Osteoblast (primary cell): ENCODE data around the gene ZBTB44. TPM values are rescaled to one million over a fixed set of nuclear protein-coding genes. Genes with fewer than 3 reads are reported as not detected.

Source experiments
- DNase-seq: peaks from one replicate; pipeline ENCODE4 v3.0.0; 2011; ENCODE audit warnings: low spot score, mixed read lengths; ENCODE audit not compliant: insufficient read length; ENCODE audit errors: missing footprints
- H2AFZ ChIP-seq: 2 replicates; pipeline ENCODE4 v1.6.0; 2011; ENCODE audit warnings: mild to moderate bottlenecking, low read length
- H3K27ac ChIP-seq: 2 replicates; pipeline ENCODE4 v1.5.1; 2011; ENCODE audit warnings: mild to moderate bottlenecking, low read depth, low read length, moderate library complexity
- H3K27me3 ChIP-seq: 2 replicates; pipeline ENCODE4 v1.6.0; 2012; ENCODE audit warnings: mild to moderate bottlenecking, control low read depth, inconsistent platforms, low read length, moderate library complexity; ENCODE audit not compliant: insufficient read depth
- H3K36me3 ChIP-seq: 2 replicates; pipeline ENCODE4 v1.5.1; 2011; ENCODE audit warnings: mild to moderate bottlenecking, low read length, control low read depth, moderate library complexity; ENCODE audit not compliant: insufficient read depth
- H3K4me1 ChIP-seq: 2 replicates; pipeline ENCODE4 v1.5.1; 2011; ENCODE audit warnings: mild to moderate bottlenecking, low read length, control low read depth, moderate library complexity; ENCODE audit not compliant: insufficient read depth
- H3K4me2 ChIP-seq: 2 replicates; pipeline ENCODE4 v1.6.0; 2011; ENCODE audit warnings: mild to moderate bottlenecking, low read length; ENCODE audit not compliant: insufficient read depth
- H3K4me3 ChIP-seq: fragments of 200-600 bp; sonication (generic); 3 replicates; pipeline ENCODE4 v1.5.1; 2012; ENCODE audit warnings: mild to moderate bottlenecking, low read length, inconsistent platforms; ENCODE audit not compliant: insufficient read depth
- H3K79me2 ChIP-seq: 2 replicates; pipeline ENCODE4 v1.6.0; 2012; ENCODE audit warnings: mild to moderate bottlenecking, low read length, control low read depth, inconsistent platforms; ENCODE audit not compliant: insufficient read depth
- H3K9me3 ChIP-seq: 2 replicates; pipeline ENCODE4 v1.5.1; 2011; ENCODE audit warnings: low read depth, low read length, control low read depth
- H4K20me1 ChIP-seq: 2 replicates; pipeline ENCODE4 v1.6.0; 2012; ENCODE audit warnings: mild to moderate bottlenecking, low read length, control low read depth; ENCODE audit not compliant: insufficient read depth
- total RNA-seq: library from RNA; depleted of rRNA; stranded (reverse); fragments of >200 nt; gene quantifications from 2 replicates; pipeline ENCODE4 v1.2.3, GENCODE V29; 2012
- TF ChIP-seq, protein P1 (sequence below): IDR thresholded peaks from 2 replicates; pipeline ENCODE4 v1.5.1; 2011; ENCODE audit warnings: mild to moderate bottlenecking, low read depth, low read length, moderate library complexity; ENCODE audit errors: extremely low read depth

Gene ZBTB44
- total RNA-seq, 1 donor: 50.3 TPM

DNA sequence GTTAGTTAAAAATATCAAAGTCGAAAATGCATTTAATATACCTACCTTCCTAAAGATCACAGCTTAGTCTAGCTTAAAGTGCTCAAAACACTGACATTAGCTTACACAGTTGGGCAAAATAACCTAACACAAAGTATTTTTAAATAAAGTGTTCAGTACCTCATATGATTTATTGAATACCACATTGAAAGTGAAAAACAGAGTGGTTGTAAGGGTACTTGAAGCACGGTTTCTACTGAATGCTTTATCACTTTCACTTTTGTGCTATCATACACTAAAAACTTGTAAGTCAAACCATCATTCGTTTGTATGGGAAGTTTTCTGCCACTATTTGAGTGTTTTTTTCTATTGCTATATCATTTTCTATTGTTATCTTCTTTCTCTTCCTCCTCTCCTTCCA is 36.6 kb downstream of the ZBTB44 start:
- no peaks in the 10 kb centered on the region for H3K36me3 ChIP-seq
- H3K79me2 ChIP-seq: no peaks in the 10 kb centered on the region
- no peaks in the 10 kb centered on the region for H3K9me3 ChIP-seq
- H4K20me1 ChIP-seq: no peaks in the 10 kb centered on the region
- TF ChIP-seq, protein P1, sequence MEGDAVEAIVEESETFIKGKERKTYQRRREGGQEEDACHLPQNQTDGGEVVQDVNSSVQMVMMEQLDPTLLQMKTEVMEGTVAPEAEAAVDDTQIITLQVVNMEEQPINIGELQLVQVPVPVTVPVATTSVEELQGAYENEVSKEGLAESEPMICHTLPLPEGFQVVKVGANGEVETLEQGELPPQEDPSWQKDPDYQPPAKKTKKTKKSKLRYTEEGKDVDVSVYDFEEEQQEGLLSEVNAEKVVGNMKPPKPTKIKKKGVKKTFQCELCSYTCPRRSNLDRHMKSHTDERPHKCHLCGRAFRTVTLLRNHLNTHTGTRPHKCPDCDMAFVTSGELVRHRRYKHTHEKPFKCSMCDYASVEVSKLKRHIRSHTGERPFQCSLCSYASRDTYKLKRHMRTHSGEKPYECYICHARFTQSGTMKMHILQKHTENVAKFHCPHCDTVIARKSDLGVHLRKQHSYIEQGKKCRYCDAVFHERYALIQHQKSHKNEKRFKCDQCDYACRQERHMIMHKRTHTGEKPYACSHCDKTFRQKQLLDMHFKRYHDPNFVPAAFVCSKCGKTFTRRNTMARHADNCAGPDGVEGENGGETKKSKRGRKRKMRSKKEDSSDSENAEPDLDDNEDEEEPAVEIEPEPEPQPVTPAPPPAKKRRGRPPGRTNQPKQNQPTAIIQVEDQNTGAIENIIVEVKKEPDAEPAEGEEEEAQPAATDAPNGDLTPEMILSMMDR: no peak
- no peaks in the 10 kb centered on the region for H3K27me3 ChIP-seq
- DNase-seq: no peak
- no peak overlapping the region for H3K27ac ChIP-seq
- H3K4me3 ChIP-seq: no peak overlapping the region
- H3K4me1 ChIP-seq: no peaks in the 10 kb centered on the region
- no peak overlapping the region for H3K4me2 ChIP-seq
- no peak overlapping the region for H2AFZ ChIP-seq

DNA sequence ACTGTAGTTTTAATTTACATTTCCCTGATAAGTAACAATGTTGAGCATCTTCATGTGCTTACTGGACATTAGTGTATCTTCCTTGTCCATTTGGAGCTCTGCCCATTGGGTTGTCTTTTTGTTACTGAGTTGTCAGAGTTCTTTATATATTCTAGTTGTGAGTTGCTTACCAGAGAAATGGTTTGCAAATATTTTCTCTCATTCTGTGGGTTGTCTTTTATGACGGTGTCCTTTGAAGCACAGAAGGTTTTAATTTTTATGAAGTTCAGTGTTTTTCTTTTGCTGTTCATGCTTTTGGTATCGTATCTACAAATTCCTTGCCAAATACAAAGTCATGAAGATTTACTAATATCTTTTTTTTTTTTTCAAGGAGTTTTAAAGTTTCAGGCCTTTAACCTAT is 42.4 kb downstream of the ZBTB44 start:
- no peaks in the 10 kb centered on the region for H3K4me1 ChIP-seq
- TF ChIP-seq, protein P1: no peak
- no peaks in the 10 kb centered on the region for H3K27me3 ChIP-seq
- H3K9me3 ChIP-seq: no peaks in the 10 kb centered on the region
- no peak overlapping the region for H3K4me3 ChIP-seq
- no peaks in the 10 kb centered on the region for H3K79me2 ChIP-seq
- no peak overlapping the region for H2AFZ ChIP-seq
- no peaks in the 10 kb centered on the region for H4K20me1 ChIP-seq
- H3K4me2 ChIP-seq: no peak overlapping the region
- H3K27ac ChIP-seq: no peak overlapping the region
- DNase-seq: no peak
- no peaks in the 10 kb centered on the region for H3K36me3 ChIP-seq

DNA sequence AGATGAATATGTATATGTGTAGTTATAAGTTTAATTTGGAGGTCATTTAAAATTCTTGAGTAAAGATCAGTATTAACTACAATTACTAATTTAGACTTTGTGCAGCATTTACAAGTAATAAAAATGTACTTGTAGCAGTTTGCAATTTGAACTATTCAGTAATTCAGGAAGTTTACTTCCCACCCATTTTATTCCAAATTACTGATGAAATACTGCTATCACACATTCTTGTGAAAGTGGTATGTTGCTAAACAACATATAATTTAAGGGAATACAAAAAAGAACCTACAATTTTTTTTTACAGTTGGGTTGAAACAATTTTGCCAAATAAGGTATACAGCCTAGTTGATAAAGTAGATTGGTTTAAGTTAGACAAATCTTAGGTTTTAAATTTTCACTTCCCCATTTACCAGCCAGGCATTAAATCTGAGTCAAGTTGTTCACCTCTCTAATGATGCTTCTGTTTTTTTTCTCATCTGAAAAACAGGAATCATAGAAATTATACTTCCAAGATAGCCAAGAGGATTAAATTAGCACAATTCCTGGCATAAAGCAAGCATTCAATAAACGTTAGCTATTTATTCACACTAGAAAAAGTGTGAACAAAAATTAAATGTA is 45.3 kb downstream of the ZBTB44 start:
- peak; percentile 13 for DNase-seq

DNA sequence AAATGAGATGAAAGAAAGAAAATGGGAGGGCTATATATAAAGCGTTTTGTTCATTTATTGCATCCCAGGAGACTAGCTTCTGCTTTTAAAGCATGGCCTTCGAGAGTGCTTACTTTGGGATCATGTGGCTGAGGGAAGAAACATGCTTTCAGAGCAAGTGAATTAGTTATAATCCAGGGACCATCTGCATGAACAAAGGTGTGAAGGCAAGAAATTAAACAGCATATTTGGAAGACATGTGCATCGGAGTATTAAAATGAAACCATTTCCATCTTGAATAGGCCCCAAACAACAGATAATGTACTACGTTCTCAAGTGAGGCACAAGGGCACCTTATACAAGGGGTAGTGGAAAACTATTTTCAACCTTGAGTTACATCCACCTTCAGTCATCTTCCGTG is 51.4 kb downstream of the ZBTB44 start:
- Histone ChIP-seq H4K20me1 (peaks cover 1% of the 10 kb centered on the region), H3K4me3 (no peak overlapping the region), H3K9me3 (no peaks in the 10 kb centered on the region), H3K27me3 (no peaks in the 10 kb centered on the region), H3K4me1 (no peaks in the 10 kb centered on the region), H2AFZ (no peak overlapping the region), H3K4me2 (no peak overlapping the region), H3K79me2 (no peaks in the 10 kb centered on the region), H3K27ac (no peak overlapping the region), H3K36me3 (peaks cover 2% of the 10 kb centered on the region)
- TF ChIP-seq, protein P1: no peak
- DNase-seq: no peak

More for the DNA sequence above, 45.3 kb downstream of the ZBTB44 start:
- H3K36me3 ChIP-seq: no peaks in the 10 kb centered on the region
- no peak overlapping the region for H3K27ac ChIP-seq
- no peak overlapping the region for H2AFZ ChIP-seq
- no peak overlapping the region for H3K4me3 ChIP-seq
- no peaks in the 10 kb centered on the region for H3K79me2 ChIP-seq
- H3K27me3 ChIP-seq: no peaks in the 10 kb centered on the region
- H3K4me2 ChIP-seq: no peak overlapping the region
- no peaks in the 10 kb centered on the region for H3K4me1 ChIP-seq
- no peaks in the 10 kb centered on the region for H3K9me3 ChIP-seq
- TF ChIP-seq, protein P1: no peak
- H4K20me1 ChIP-seq: no peaks in the 10 kb centered on the region
